ENCODE measurements around the gene MORC1. TPM values are rescaled to one million over a fixed set of nuclear protein-coding genes. Genes with fewer than 3 reads are reported as not detected.

Gene MORC1
- total RNA-seq, 3 donors from 2014 or later: not detected

DNA sequence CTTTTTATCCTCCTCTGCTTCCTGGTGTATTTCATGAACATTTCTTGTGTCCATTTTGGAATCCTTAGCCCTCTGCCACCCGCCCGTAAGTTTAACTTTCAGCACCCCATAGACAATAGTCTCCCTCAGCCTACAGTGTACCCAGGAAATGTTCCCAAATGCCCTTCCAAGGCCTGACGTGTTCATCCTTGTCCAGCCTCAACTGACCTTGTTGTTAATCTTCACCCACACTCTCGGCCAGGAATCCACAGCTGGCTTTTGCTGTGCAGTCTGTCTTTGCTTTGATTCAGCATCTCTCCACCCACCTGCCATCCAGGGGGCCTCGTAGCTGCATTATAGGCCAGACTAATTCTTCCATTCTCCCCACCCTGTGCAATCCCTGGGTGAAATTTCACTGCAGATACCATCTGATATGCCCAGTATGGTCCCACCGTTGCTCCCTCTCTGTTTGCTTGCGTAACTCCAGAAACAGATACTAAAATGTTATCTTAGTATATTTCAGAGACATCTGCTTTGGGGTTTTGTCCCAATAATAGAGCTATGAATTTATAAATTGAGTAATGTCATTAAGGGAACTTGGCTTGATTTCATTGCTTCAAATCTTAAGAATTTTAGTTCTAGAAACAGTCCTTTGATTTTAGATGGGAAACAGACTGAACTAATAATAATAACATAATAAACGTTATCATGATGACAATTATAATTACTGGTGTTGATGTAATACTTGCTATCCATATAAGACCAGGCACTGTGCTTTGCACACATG, 180.8 kb downstream of the MORC1 start:
- no peak for ATAC-seq

DNA sequence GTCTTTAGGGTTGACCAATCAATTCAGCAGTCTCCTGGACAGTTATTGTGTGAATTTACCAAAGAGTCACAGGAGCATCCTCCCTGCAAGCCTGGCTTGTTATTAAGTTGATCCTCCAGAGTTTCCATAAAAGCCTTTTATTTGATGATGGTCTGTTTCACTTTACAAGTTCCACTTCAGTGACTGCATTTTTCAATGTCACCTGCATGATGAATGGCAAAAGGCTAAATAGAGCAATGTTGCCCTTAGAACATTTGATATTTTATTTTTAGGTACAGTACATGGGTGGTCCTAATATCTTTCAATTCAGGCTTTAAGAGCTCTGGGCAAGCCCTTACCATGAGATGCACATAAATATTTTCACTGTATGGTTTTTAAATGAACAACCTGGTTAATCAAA, 186.9 kb downstream of the MORC1 start:
- no peak for ATAC-seq
- Histone ChIP-seq H3K36me3 (ENCODE audit: low read depth) (no peaks in the 10 kb centered on the region), H3K4me3 (no peak overlapping the region), H3K9me3 (no peaks in the 10 kb centered on the region), H3K4me1 (ENCODE audit: low read depth) (no peaks in the 10 kb centered on the region)
- intact Hi-C loops (cut with DNase I, micrococcal nuclease): no loop called here
- TF ChIP-seq, protein P1, sequence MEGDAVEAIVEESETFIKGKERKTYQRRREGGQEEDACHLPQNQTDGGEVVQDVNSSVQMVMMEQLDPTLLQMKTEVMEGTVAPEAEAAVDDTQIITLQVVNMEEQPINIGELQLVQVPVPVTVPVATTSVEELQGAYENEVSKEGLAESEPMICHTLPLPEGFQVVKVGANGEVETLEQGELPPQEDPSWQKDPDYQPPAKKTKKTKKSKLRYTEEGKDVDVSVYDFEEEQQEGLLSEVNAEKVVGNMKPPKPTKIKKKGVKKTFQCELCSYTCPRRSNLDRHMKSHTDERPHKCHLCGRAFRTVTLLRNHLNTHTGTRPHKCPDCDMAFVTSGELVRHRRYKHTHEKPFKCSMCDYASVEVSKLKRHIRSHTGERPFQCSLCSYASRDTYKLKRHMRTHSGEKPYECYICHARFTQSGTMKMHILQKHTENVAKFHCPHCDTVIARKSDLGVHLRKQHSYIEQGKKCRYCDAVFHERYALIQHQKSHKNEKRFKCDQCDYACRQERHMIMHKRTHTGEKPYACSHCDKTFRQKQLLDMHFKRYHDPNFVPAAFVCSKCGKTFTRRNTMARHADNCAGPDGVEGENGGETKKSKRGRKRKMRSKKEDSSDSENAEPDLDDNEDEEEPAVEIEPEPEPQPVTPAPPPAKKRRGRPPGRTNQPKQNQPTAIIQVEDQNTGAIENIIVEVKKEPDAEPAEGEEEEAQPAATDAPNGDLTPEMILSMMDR (IDR thresholded peaks at IDR 0.05): no peak
- DNase-seq: no peak

More for the DNA sequence above, 180.8 kb downstream of the MORC1 start:
- intact Hi-C loops (cut with DNase I, micrococcal nuclease): no loop called here
- no peaks in the 10 kb centered on the region for H3K36me3 ChIP-seq (ENCODE audit: low read depth)
- DNase-seq: no peak
- no peak overlapping the region for H3K4me3 ChIP-seq
- no peaks in the 10 kb centered on the region for H3K4me1 ChIP-seq (ENCODE audit: low read depth)
- TF ChIP-seq, protein P1 (IDR thresholded peaks at IDR 0.05): no peak
- H3K9me3 ChIP-seq: no peaks in the 10 kb centered on the region

DNA sequence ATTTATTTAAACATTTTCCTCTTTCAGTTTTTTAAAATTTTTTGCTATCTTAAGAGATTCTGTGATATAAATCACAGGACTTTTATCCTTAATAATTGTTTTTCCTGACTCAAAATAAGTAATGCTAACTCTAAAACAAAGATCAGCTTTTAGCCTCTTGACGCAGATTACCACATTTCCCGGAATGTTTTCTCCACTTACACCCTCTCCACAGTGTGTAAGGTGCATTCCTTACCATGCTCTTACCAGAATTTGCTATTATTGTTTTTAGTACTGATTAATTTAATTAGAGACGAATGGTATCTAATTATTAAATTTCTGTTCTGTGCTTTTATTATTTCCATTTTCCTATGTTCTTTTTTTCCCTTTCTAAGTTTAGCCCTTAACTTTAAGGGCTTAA, 199.1 kb downstream of the MORC1 start:
- DNase-seq (no peak), ATAC-seq (no peak)
- TF ChIP-seq, protein P1 (IDR thresholded peaks at IDR 0.05): no peak
- intact Hi-C loops (cut with DNase I, micrococcal nuclease): loop anchor here (5.0 to 10.0 kb wide), 2 partner anchors 254 to 257 kb away; no protein-coding TSS in a partner anchor
- Histone ChIP-seq H3K4me1 (ENCODE audit: low read depth) (no peaks in the 10 kb centered on the region), H3K9me3 (no peaks in the 10 kb centered on the region), H3K4me3 (no peak overlapping the region), H3K36me3 (ENCODE audit: low read depth) (no peaks in the 10 kb centered on the region)

DNA sequence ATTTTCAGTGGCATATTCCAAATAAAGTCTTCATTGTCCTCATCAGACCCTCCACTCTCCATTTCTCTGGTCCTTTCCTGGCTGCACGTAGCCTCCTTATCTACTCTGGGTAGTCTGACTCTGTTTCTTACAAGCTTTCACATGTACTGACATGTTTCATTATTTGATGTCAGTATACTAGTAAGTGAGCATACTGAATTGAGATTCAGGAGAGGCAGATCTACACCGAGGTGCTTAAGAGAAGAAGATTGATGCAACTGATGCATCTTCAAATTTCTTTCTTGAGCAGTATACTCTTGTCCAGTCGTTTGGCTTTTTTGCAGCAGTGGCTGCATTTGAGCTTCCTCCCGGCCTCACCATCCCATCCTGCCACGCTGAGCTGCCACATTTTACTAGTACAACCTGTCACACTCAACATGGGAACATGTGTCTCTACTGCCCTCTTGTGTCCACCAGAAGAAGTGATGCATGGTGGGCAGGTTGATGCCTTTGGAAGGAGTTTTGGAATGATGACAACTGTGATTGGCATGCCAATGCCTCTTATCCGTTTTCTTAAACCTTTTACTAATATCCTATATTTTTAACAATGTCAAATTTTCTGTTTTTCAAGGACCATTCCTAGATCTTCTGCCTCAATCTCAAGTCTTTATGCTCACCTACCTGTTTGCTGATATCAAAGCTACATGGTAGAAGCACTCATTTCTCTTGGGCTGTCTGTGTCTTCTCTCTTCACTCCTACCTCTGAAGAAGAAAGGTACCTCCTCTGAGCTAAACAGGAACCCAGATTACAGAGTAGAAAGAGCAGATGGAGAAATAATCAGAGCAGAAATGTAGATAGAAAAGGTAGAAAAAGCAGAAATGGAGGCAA, 202.9 kb downstream of the MORC1 start:
- no peaks in the 10 kb centered on the region for H3K4me1 ChIP-seq (ENCODE audit: low read depth)
- peak; percentile 94 for ATAC-seq
- no peaks in the 10 kb centered on the region for H3K9me3 ChIP-seq
- TF ChIP-seq, protein P1 (IDR thresholded peaks at IDR 0.05): peak; percentile 68
- H3K36me3 ChIP-seq (ENCODE audit: low read depth): no peaks in the 10 kb centered on the region
- H3K4me3 ChIP-seq: no peak overlapping the region
- intact Hi-C loops (cut with DNase I, micrococcal nuclease): loop anchor here (5.0 to 10.0 kb wide), 2 partner anchors 250 to 253 kb away; no protein-coding TSS in a partner anchor
- peak in 2 of 3 donors; percentile 38 to 64 for DNase-seq

DNA sequence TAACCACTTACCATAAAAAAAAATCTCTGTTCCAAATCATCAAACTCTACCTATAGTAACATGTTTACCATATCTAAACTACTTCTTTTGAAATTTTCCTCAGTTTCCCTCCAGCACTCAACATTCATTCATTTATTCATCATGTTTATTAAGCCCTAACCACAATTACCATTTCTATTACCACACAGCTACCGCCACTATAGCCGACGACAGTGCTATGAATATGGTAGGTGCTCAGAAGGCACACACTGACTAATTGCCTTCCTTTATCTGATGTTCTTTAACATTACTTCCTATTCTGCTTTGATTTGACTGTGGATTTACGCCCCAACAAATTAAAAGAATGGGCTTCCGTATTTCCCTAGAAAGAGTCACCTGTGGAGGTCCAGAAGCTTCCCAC, 208.1 kb downstream of the MORC1 start:
- H3K4me1 ChIP-seq (ENCODE audit: low read depth): no peaks in the 10 kb centered on the region
- no peaks in the 10 kb centered on the region for H3K9me3 ChIP-seq
- ATAC-seq (no peak), DNase-seq (no peak)
- TF ChIP-seq, protein P1 (IDR thresholded peaks at IDR 0.05): no peak
- intact Hi-C loops (cut with DNase I, micrococcal nuclease): loop anchor here in 1 of 2 donors (10.0 kb wide), 1 partner anchor 245 kb away; no protein-coding TSS in a partner anchor
- no peak overlapping the region for H3K4me3 ChIP-seq
- H3K36me3 ChIP-seq (ENCODE audit: low read depth): no peaks in the 10 kb centered on the region

Other genes starting within 250 kb of the MORC1 start
- gene GUCA1C, start 164.3 kb downstream of the MORC1 start, total RNA-seq: not detected
- gene C3orf85, start 18.6 kb upstream of the MORC1 start, total RNA-seq: 10 to 100 TPM; 13.0 to 32.6 (median 13.1) TPM
- gene DPPA2, start 198.4 kb upstream of the MORC1 start, total RNA-seq: not detected
- gene DPPA4, start 219.4 kb upstream of the MORC1 start, total RNA-seq: not detected

Measured in mucosa of descending colon (tissue), 3 donors.